NCI-H446 treated with DMSO at 0.1 percent for 48 hours (cell line): ENCODE results near the gene ZNF518B.
"Not testable (repeated sequence)": the region's sequence is repeated elsewhere in the genome, so short reads cannot be mapped to it uniquely, and the experiment has no call there.

Experiments used
- DNase-seq: peaks from one replicate; lab custom pipeline; 2025; lab: John Stamatoyannopoulos, UW

Gene ZNF518B

DNA sequence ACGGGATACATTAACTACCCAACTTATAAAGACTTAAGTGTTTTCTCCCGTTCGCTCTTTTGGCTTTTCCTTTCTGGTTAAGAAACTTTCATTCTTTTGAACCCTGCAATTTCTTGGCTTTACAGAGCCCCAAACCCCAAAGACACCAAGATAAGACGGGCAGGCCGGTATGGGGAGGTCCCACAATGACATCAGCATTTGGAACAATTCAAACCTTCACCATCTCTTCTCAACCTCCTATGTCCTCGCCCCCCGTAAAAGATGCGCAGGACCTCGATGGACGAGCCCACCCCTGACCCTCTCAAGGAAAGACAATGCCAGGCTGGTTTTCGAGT is 999 bp downstream of the ZNF518B start:
- DNase-seq = no peak

DNA sequence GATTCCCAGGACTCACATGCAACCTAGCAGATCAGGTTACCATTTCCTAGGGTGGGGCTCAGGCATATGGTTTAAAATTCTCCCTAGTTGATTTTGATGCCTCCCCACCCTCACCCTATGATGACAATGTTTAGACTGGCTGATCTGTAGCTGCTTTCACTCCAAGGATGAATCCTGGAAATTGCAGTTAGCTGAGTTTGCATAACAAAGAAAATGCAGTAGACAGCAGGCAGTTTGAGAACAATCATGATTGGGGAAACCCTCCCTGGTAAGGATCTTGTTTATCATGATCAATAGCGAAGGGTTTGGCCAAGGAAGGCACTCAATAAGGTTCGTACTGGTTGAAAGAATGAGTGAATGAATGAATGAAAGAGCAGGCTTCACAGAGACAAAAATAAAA is 2.1 kb downstream of the ZNF518B start:
- DNase-seq = no peak

GRCh38 chr4:10454726-10455125 is 2.5 kb downstream of the ZNF518B start:
- DNase-seq = no peak

GRCh38 chr4:10454121-10454520 is 3.1 kb downstream of the ZNF518B start:
- DNase-seq = no peak

DNA sequence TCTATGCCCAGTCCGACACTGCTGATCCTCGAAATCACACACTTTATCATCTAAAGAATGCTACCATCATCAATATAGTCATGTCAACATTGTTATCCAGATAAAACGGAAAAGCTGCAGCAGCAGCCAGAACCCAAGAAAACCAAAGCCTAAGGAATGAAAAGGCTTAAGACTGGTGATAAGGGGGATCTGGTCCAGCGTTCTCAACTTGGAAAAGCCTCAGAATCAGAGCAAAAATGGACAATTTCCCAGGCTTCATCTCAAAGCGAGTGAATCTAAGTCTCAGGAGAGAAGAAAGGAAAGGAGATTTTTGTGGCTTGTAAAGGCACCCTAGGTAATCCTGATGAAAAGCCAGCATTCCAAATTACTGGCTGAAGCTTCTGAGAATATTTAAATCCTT is 8.2 kb downstream of the ZNF518B start:
- no peak for DNase-seq

- DNase-seq = no peak
Observed at GRCh38 chr4:10442976-10443375, 14.2 kb downstream of the ZNF518B start.

DNA sequence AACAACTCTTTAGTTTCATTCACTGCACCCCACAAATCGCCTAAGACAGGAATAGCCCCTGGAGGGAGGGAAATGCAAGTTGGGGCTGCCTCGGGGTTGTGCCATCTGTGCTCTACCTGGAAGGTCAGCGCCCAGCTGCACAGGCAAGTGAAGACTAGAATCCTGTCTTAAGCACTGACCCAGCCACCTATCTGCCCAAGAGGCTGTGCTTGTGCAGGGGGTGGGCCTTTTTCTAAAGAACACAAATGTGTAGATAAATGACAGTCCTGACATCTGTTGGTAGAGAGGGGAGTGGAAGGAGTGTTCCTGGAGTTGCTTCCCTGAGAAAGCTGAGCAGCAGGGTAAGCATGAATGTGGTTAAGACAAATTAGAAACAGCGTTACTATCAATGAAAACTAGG is 15.7 kb downstream of the ZNF518B start:
- no peak for DNase-seq

DNA sequence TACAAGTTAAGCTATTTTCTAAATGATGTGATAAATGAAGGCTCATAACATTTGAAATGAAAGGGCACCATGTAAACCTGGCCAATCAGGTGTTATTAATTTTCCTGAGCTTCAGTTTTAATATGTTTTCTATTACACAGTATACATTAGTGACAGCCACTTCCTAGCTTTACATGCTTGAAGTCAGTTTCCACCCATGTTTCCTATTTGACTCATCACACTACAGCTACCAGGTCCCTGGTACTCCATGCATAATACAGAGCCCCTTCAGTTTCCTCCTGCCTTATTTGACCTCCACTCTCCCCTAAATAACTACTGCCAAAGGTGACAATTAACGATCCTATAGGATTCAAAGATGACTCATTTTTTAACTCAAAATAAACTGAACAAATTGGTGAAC is 18.3 kb downstream of the ZNF518B start:
- DNase-seq = no peak

- DNase-seq = no peak
Observed at GRCh38 chr4:10437735-10438134, 19.5 kb downstream of the ZNF518B start.

DNA sequence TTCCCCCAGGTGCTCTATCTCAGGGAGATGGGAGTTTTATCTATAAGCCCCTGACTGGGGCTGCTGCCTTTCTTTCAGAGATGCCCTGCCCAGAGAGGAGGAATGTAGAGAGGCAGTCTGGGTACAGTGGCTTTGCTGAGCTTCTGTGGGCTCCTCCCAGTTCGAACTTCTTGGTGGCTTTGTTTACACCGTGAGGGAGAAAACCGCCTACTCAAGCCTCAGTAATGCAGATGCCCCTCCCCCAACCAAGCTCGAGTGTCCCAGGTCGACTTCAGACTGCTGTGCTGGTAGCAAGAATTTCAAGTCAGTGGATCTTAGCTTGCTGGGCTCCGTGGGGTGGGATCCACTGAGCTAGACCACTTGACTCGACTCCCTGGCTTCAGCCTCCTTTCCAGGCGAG is 29.5 kb downstream of the ZNF518B start:
- not testable (repeated sequence) for DNase-seq

- DNase-seq = no peak
Observed at GRCh38 chr4:10421344-10422055, 35.7 kb downstream of the ZNF518B start.

- DNase-seq = no peak
Observed at GRCh38 chr4:10417740-10418139, 39.5 kb downstream of the ZNF518B start.

DNA sequence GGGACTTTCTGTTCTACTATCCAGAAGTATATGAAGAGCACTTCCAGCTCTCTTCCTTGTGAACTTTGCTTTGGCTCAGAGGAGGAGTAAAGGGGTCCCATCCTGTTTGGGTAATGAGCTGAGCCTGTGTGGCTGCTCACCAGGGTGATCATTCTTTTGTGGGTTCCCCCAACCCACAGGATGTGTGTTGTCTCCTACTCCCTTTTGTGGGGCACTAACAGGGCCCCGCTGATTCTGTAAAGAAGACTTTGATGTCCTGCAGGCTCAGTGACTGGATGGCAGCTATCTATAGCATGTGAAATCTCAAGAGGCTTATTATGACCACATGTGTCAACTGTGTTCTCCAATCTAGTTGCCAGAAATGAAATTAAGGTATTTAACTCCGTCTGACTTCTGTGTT is 40.8 kb downstream of the ZNF518B start:
- no peak for DNase-seq

DNA sequence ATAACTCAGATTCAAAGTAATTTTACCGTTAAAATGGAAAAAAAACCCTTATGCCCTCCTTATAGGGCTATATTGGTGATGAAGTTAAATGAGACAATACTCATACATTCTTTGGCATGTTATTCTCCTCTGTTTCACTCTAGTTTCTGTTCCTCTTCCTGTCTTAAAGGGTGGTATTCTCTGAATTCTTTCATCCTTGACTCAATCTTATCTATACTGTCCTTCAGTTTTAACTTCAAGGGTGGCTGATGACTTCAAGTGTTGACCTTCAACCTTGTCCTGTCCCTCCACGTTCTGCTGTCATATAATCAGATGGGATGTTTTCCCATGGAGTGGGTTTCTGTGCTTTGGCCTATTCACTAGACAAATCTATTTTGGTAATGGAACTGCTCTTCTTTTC is 44.0 kb downstream of the ZNF518B start:
- DNase-seq = no peak

GRCh38 chr4:10405672-10406071 is 51.6 kb downstream of the ZNF518B start:
- no peak for DNase-seq

DNA sequence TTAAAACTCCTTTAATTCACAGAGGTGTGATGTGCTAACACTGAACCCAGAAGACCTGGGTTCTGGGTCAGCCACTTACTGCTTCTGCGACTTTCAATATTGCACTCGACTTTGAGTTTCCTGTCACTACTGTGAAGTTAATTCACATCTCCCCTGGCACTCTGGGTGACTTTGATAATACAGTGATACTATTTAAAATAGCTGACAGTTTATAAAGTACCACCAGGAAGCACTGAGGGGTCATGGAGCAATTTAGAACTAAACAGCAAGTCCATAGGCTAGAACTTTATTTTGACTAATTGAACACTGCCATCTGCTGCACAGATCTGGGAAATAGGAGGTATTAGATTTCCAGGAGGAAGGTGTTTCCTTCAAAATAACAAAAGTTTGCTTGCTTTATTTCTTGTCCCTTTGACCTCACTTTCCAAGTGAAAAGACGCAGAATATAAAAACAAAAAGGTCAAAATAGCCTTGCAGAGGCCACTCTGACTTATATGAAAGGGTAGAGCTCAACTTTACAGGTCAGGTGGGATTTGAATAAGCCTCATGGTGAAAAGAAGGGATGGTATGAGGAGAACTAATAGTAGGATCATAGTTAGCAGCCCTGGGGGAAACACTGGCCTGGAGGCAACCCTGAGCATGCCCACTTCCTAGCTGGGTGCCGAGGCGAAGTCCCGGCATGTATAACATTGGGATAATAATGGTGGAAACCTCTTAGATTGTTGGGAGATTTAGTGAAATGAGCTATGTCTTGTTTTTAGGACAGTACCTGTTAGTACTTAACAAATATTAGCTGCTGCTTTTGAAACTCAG is 53.4 kb downstream of the ZNF518B start:
- DNase-seq = no peak

GRCh38 chr4:10395971-10396580 is 61.1 kb downstream of the ZNF518B start:
- no peak for DNase-seq
